Type B pancreatic cell (in vitro differentiated cells): ENCODE results near the gene MTX1. TPM values are rescaled to one million over a fixed set of nuclear protein-coding genes. Genes with fewer than 3 reads are reported as not detected.

Experiments used
- DNase-seq: peaks from one replicate; pipeline ENCODE4 v3.0.0; 2021; ENCODE audit warnings: mixed read lengths; ENCODE audit not compliant: unreplicated experiment; ENCODE audit errors: extremely low spot score
- H3K27ac Mint-ChIP-seq: 2 replicates; pipeline ENCODE4 v1.8.0; 2021; ENCODE audit warnings: mild to moderate bottlenecking, mixed read lengths
- H3K27me3 Mint-ChIP-seq: 2 replicates; pipeline ENCODE4 v1.8.0; 2021; ENCODE audit warnings: mixed read lengths
- H3K36me3 Mint-ChIP-seq: 2 replicates; pipeline ENCODE4 v1.8.0; 2021; ENCODE audit warnings: mixed read lengths
- H3K4me1 Mint-ChIP-seq: one replicate; pipeline ENCODE4 v1.8.0; 2021; ENCODE audit warnings: mixed read lengths; ENCODE audit not compliant: unreplicated experiment
- H3K4me3 Mint-ChIP-seq: 2 replicates; pipeline ENCODE4 v1.8.0; 2021; ENCODE audit warnings: mild to moderate bottlenecking, mixed read lengths
- H3K9me3 Mint-ChIP-seq: 2 replicates; pipeline ENCODE4 v1.8.0; 2021; ENCODE audit warnings: mixed read lengths
- CTCF ChIP-seq: fragments of 200-600 bp; sonication (generic); conservative IDR thresholded peaks from 2 replicates; pipeline ENCODE4 v1.5.0; 2021; ENCODE audit warnings: antibody characterized with exemption, mild to moderate bottlenecking
- total RNA-seq: library from RNA; stranded (reverse); gene quantifications from 2 replicates; pipeline ENCODE4 v1.2.1, GENCODE V29; 2021; ENCODE audit warnings: low replicate concordance

The MTX1 gene
- total RNA-seq, 1 donor from 2014 or later = 34.0 TPM

GRCh38 chr1:155196893-155197638 lies 11.4 kb upstream of the MTX1 start:
- TF ChIP-seq CTCF = no peak
- peaks cover 13% of the 10 kb centered on the region for H3K36me3 Mint-ChIP-seq
- no peaks in the 10 kb centered on the region for H3K27me3 Mint-ChIP-seq
- H3K4me1 Mint-ChIP-seq = peaks cover 33% of the 10 kb centered on the region
- H3K4me3 Mint-ChIP-seq = peak overlapping the region; percentile 92
- H3K9me3 Mint-ChIP-seq = no peaks in the 10 kb centered on the region
- DNase-seq = no peak
- peak overlapping the region; percentile 76 for H3K27ac Mint-ChIP-seq

DNA sequence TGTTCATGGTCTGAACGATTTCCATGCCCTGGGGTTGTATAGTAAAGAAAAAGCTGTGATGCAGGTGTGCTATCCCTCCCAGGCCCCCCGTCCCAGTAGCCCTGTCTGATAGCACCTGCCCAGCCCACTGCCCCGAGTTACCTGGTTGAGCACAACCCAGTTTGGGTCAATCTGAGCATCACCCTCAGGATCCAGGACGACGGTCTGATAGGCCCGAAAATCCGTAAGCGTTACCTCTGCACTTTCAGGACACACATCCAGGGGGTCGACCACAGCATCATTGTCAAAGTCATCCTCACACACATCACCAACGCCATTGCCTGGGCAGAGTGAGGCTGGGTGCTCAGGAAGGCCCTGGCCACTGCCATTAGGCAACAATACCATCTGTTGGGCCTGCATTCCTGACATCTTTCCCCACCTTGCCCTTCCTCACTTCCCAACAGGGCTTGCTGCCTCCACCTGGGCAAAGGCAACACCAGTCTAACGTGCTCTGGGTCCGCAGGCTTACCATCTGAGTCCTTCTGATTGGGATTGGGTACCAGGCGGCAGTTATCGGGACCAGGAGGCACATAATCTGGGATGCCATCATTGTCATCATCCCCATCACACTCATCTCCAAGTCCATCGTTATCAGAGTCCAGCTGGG lies 10.5 kb upstream of the MTX1 start:
- Mint-ChIP-seq H3K9me3 (no peaks in the 10 kb centered on the region), H3K36me3 (peaks cover 13% of the 10 kb centered on the region), H3K4me3 (peak overlapping the region; percentile 50), H3K4me1 (peaks cover 28% of the 10 kb centered on the region), H3K27me3 (no peaks in the 10 kb centered on the region), H3K27ac (no peak overlapping the region)
- no peak for TF ChIP-seq CTCF
- no peak for DNase-seq

- Mint-ChIP-seq H3K4me1 (peaks cover 24% of the 10 kb centered on the region), H3K9me3 (no peaks in the 10 kb centered on the region), H3K27ac (no peak overlapping the region), H3K36me3 (peaks cover 13% of the 10 kb centered on the region), H3K4me3 (no peak overlapping the region), H3K27me3 (no peaks in the 10 kb centered on the region)
- no peak for TF ChIP-seq CTCF
- no peak for DNase-seq
Measured at GRCh38 chr1:155198547-155198906, 10.0 kb upstream of the MTX1 start.

DNA sequence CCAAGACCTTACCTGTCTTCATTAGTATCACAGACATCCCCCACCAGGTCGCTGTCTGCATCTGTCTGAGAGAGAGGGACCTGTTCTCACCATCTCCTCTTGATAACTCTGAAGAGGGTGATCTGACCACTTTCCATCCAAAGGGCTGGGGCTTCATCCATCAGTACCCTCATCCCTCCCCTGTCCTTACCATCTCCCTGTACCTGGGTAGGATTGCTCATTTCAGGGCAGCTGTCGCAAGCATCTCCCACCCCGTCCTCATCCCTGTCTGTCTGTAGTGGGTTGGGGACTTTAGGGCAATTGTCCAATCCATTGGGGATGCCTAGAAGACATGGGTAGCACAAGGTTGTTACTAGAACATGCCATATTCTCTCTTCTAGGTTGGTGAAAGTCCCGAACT lies 8.7 kb upstream of the MTX1 start:
- no peak for TF ChIP-seq CTCF
- H3K9me3 Mint-ChIP-seq = no peaks in the 10 kb centered on the region
- H3K36me3 Mint-ChIP-seq = peaks cover 13% of the 10 kb centered on the region
- peaks cover 15% of the 10 kb centered on the region for H3K4me1 Mint-ChIP-seq
- DNase-seq = no peak
- H3K27me3 Mint-ChIP-seq = no peaks in the 10 kb centered on the region
- no peak overlapping the region for H3K4me3 Mint-ChIP-seq
- no peak overlapping the region for H3K27ac Mint-ChIP-seq

DNA sequence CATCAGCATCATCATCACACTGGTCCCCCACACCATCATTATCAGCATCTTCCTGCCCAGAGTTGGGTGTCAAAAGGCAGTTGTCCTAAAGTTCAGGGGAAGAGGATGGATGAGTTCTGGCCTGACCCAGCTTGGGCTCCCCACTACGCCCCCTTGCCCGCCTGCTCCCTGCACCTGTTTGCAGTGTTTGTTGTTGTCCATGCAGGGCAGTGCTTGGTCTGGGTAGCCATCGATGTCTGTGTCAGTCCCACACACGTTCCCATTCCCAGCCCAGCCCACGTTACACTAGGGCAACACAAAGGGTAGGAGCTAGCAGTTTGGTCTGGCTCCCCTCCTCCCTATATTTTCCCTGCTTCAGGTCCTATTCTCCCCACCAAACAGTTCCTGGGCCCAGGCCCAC lies 7.6 kb upstream of the MTX1 start:
- no peak overlapping the region for H3K27ac Mint-ChIP-seq
- DNase-seq = no peak
- peaks cover 7% of the 10 kb centered on the region for H3K4me1 Mint-ChIP-seq
- H3K36me3 Mint-ChIP-seq = peaks cover 13% of the 10 kb centered on the region
- no peak overlapping the region for H3K4me3 Mint-ChIP-seq
- H3K9me3 Mint-ChIP-seq = no peaks in the 10 kb centered on the region
- H3K27me3 Mint-ChIP-seq = no peaks in the 10 kb centered on the region
- TF ChIP-seq CTCF = no peak
